Measurements from ENCODE around the gene ANK3.

The ANK3 gene

DNA sequence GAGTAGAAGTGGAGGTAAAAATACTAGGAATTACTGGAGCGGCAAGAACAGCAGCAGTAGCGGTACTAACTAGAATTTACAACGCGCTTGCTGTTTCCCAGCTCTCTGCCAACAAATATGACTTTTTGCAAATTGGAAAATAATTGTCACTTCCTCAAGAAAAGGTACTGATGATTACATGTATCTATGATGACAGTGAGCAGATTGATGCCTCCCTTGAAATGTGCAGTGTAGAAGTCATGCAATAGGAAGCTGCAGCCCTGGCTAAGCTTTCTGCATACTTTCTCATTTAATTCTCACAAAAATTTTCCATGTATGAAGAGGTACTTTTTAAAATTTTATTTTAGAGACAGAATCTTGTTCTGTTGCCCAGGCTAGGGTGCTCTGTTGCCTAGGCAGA lies 49.9 kb downstream of the ANK3 start:
- H3K4me3 ChIP-seq (ENCODE audit: low read depth, low read length), result no peak overlapping the region
- TF ChIP-seq ZNF514 (tag by site-specific recombination; IDR thresholded peaks at IDR 0.05) (no peak), KLF10 (tag by site-specific recombination; IDR thresholded peaks at IDR 0.05) (no peak), SP3 (tag by site-specific recombination; IDR thresholded peaks at IDR 0.05) (no peak), KLF16 (tag by site-specific recombination; IDR thresholded peaks at IDR 0.05) (no peak)
- TF ChIP-seq, protein P1, sequence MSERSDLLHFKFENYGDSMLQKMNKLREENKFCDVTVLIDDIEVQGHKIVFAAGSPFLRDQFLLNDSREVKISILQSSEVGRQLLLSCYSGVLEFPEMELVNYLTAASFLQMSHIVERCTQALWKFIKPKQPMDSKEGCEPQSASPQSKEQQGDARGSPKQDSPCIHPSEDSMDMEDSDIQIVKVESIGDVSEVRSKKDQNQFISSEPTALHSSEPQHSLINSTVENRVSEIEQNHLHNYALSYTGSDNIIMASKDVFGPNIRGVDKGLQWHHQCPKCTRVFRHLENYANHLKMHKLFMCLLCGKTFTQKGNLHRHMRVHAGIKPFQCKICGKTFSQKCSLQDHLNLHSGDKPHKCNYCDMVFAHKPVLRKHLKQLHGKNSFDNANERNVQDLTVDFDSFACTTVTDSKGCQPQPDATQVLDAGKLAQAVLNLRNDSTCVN (tag by site-specific recombination; optimal IDR thresholded peaks at IDR 0.05), result no peak
- TF ChIP-seq, protein P2, sequence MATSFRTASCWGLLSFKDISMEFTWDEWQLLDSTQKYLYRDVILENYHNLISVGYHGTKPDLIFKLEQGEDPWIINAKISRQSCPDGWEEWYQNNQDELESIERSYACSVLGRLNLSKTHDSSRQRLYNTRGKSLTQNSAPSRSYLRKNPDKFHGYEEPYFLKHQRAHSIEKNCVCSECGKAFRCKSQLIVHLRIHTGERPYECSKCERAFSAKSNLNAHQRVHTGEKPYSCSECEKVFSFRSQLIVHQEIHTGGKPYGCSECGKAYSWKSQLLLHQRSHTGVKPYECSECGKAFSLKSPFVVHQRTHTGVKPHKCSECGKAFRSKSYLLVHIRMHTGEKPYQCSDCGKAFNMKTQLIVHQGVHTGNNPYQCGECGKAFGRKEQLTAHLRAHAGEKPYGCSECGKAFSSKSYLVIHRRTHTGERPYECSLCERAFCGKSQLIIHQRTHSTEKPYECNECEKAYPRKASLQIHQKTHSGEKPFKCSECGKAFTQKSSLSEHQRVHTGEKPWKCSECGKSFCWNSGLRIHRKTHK (tag by site-specific recombination; IDR thresholded peaks at IDR 0.05), result no peak
- H3K9me3 ChIP-seq (ENCODE audit: control insufficient read depth, insufficient read depth, low read depth, low read length), result no peaks in the 10 kb centered on the region
- H3K4me1 ChIP-seq (ENCODE audit: control insufficient read depth, insufficient read depth, low read length), result no peaks in the 10 kb centered on the region
- H3K27ac ChIP-seq (ENCODE audit: extremely low read depth, low read depth, low read length), result no peak overlapping the region
- CTCF ChIA-PET, result interaction anchor here (0.7 kb wide), 1 partner anchor 60 kb away, joined by 3 read pairs; no protein-coding TSS in a partner anchor
- POLR2A ChIA-PET, result no interaction called here
- no peaks in the 10 kb centered on the region for H3K36me3 ChIP-seq (ENCODE audit: control insufficient read depth in 2 of 2, insufficient read depth in 1 of 2, low read length in 2 of 2)

DNA sequence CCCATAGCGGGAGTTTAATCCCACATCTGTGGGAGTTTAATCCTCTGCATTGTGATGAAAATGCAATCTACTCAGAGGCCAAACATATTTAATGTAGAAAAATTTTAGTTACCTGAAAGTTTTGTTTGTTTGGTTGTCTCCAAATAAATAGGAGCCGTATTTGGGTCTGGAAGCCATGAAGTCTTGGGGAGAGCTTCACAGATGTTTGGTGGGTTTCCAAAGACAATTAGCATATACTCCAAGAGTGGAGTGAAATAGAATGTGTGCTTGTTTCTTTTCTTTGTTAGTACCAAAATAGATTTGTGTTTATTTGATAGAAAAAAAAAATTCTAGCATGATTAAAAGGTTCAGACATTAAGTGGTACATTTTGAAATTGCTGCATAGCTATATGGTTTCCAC lies 50.9 kb downstream of the ANK3 start:
- TF ChIP-seq WT1 (tag by site-specific recombination; IDR thresholded peaks at IDR 0.05), result no peak
- TF ChIP-seq ZNF837 (tag by site-specific recombination; IDR thresholded peaks at IDR 0.05), result no peak
- no peak for TF ChIP-seq ZNF510 (tag by site-specific recombination; IDR thresholded peaks at IDR 0.05; ENCODE audit: insufficient replicate concordance)
- TF ChIP-seq KLF1 (tag by site-specific recombination; IDR thresholded peaks at IDR 0.05), result no peak
- no peak for TF ChIP-seq ZNF157 (tag by site-specific recombination; IDR thresholded peaks at IDR 0.05)
- TF ChIP-seq ZNF354C (tag by site-specific recombination; IDR thresholded peaks at IDR 0.05; ENCODE audit: borderline replicate concordance, low read depth), result no peak
- no peak for TF ChIP-seq ZNF184 (tag by site-specific recombination; IDR thresholded peaks at IDR 0.05)
- TF ChIP-seq ZBTB20 (tag by site-specific recombination; IDR thresholded peaks at IDR 0.05), result no peak
- H3K4me3 ChIP-seq (ENCODE audit: low read depth, low read length), result no peak overlapping the region
- H3K36me3 ChIP-seq (ENCODE audit: control insufficient read depth in 2 of 2, insufficient read depth in 1 of 2, low read length in 2 of 2), result no peaks in the 10 kb centered on the region
- H3K4me1 ChIP-seq (ENCODE audit: control insufficient read depth, insufficient read depth, low read length), result no peaks in the 10 kb centered on the region
- POLR2A ChIA-PET, result no interaction called here
- H3K9me3 ChIP-seq (ENCODE audit: control insufficient read depth, insufficient read depth, low read depth, low read length), result no peaks in the 10 kb centered on the region
- CTCF ChIA-PET, result interaction anchor here (0.6 kb wide), 2 partner anchors 135 to 241 kb away, joined by 3 to 6 read pairs; no protein-coding TSS in a partner anchor
- H3K27ac ChIP-seq (ENCODE audit: extremely low read depth, low read depth, low read length), result no peak overlapping the region

DNA sequence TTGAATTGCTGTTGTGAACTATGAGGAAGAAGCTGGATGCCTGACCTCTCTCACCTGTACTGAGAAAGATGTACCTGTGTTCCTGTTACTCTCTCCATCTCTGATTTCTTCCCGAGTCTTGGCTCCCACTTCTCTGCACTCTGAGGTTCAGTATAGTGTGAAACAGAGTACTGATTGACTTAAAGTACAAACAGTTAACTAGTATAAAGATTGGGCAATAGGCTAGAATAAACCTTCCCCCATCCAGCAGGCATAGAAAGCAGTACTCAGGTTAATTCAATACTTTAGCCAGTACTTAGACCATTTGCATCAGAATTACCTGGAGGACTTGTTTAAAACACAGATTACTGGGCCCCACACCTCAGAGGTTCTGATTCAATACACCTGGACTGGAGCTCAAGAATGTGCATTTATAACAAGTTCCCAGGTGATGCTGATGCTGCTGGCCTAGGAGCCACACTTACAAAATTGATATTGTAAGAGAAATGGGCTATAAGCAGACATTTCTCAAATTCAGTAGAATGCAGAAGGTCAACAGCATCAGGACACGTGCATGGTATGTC lies 51.6 kb downstream of the ANK3 start:
- no peaks in the 10 kb centered on the region for H3K4me1 ChIP-seq (ENCODE audit: control insufficient read depth, insufficient read depth, low read length)
- no peak overlapping the region for H3K27ac ChIP-seq (ENCODE audit: extremely low read depth, low read depth, low read length)
- no peaks in the 10 kb centered on the region for H3K9me3 ChIP-seq (ENCODE audit: control insufficient read depth, insufficient read depth, low read depth, low read length)
- H3K36me3 ChIP-seq (ENCODE audit: control insufficient read depth in 2 of 2, insufficient read depth in 1 of 2, low read length in 2 of 2), result no peaks in the 10 kb centered on the region
- H3K4me3 ChIP-seq (ENCODE audit: low read depth, low read length), result no peak overlapping the region
- POLR2A ChIA-PET, result no interaction called here
- TF ChIP-seq, protein P3, sequence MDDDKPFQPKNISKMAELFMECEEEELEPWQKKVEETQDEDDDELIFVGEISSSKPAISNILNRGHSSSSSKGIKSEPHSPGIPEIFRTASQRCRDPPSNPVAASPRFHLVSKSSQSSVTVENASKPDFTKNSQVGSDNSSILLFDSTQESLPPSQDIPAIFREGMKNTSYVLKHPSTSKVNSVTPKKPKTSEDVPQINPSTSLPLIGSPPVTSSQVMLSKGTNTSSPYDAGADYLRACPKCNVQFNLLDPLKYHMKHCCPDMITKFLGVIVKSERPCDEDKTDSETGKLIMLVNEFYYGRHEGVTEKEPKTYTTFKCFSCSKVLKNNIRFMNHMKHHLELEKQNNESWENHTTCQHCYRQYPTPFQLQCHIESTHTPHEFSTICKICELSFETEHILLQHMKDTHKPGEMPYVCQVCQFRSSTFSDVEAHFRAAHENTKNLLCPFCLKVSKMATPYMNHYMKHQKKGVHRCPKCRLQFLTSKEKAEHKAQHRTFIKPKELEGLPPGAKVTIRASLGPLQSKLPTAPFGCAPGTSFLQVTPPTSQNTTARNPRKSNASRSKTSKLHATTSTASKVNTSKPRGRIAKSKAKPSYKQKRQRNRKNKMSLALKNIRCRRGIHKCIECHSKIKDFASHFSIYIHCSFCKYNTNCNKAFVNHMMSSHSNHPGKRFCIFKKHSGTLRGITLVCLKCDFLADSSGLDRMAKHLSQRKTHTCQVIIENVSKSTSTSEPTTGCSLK (tag by site-specific recombination; IDR thresholded peaks at IDR 0.05), result no peak
- TF ChIP-seq ZNF621 (tag by site-specific recombination; IDR thresholded peaks at IDR 0.05) (no peak), ZNF560 (tag by site-specific recombination; IDR thresholded peaks at IDR 0.05; ENCODE audit: borderline replicate concordance) (no peak)
- TF ChIP-seq, protein P4, sequence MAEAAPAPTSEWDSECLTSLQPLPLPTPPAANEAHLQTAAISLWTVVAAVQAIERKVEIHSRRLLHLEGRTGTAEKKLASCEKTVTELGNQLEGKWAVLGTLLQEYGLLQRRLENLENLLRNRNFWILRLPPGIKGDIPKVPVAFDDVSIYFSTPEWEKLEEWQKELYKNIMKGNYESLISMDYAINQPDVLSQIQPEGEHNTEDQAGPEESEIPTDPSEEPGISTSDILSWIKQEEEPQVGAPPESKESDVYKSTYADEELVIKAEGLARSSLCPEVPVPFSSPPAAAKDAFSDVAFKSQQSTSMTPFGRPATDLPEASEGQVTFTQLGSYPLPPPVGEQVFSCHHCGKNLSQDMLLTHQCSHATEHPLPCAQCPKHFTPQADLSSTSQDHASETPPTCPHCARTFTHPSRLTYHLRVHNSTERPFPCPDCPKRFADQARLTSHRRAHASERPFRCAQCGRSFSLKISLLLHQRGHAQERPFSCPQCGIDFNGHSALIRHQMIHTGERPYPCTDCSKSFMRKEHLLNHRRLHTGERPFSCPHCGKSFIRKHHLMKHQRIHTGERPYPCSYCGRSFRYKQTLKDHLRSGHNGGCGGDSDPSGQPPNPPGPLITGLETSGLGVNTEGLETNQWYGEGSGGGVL (tag by site-specific recombination; IDR thresholded peaks at IDR 0.05), result no peak
- TF ChIP-seq, protein P5, sequence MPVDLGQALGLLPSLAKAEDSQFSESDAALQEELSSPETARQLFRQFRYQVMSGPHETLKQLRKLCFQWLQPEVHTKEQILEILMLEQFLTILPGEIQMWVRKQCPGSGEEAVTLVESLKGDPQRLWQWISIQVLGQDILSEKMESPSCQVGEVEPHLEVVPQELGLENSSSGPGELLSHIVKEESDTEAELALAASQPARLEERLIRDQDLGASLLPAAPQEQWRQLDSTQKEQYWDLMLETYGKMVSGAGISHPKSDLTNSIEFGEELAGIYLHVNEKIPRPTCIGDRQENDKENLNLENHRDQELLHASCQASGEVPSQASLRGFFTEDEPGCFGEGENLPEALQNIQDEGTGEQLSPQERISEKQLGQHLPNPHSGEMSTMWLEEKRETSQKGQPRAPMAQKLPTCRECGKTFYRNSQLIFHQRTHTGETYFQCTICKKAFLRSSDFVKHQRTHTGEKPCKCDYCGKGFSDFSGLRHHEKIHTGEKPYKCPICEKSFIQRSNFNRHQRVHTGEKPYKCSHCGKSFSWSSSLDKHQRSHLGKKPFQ (tag by site-specific recombination; IDR thresholded peaks at IDR 0.05), result no peak
- CTCF ChIA-PET, result interaction anchor here (0.6 kb wide), 2 partner anchors 134 to 1693 kb away, joined by 3 read pairs; no protein-coding TSS in a partner anchor
